Testis (tissue), 3 donors: ENCODE measurements around the gene SPATA13. TPM values are rescaled to one million over a fixed set of nuclear protein-coding genes. Genes with fewer than 3 reads are reported as not detected.

Experiments used
- DNase-seq: peaks from one replicate; pipeline ENCODE4 v3.0.0-alpha.2; 2019
- H3K27ac ChIP-seq, 2 donors: fragments of 200-600 bp; sonication (generic); one replicate each; pipeline ENCODE4 v1.5.1; 2019
- H3K27me3 ChIP-seq: fragments of 200-600 bp; sonication (generic); one replicate; pipeline ENCODE4 v1.5.1; 2019
- H3K36me3 ChIP-seq: fragments of 200-600 bp; sonication (generic); one replicate; pipeline ENCODE4 v1.5.1; 2017; ENCODE audit warnings: low read depth; ENCODE audit errors: missing control alignments
- H3K4me1 ChIP-seq: fragments of 200-600 bp; sonication (generic); one replicate; pipeline ENCODE4 v1.5.1; 2019
- H3K4me3 ChIP-seq, 2 donors: fragments of 200-600 bp; sonication (generic); one replicate each; pipeline ENCODE4 v1.5.1; 2017 to 2019
- H3K9me3 ChIP-seq: fragments of 200-600 bp; sonication (generic); one replicate; pipeline ENCODE4 v1.5.1; 2017
- CTCF ChIP-seq, 3 experiments: fragments of 450-650 bp in 2 of 3; fragments of 200-600 bp in 1 of 3; sonication (generic) in 1 of 3; IDR thresholded peaks; one replicate each; pipeline ENCODE4 v1.5.1; 2016 to 2019; ENCODE audit warnings: antibody characterized with exemption in 3 of 3, mild to moderate bottlenecking in 2 of 3, moderate library complexity in 1 of 3
- POLR2A ChIP-seq: fragments of 450-650 bp; IDR thresholded peaks from one replicate; pipeline ENCODE4 v1.6.1; 2017; ENCODE audit warnings: antibody characterized with exemption, mild to moderate bottlenecking, moderate library complexity
- WGBS, 2 donors: methylation state at CpG; one replicate each; pipeline ENCODE4 v1.1.5; 2018; 5-methylcytosine and 5-hydroxymethylcytosine counted together
- intact Hi-C: fragments of 100-400 bp; cut with DNase I; formaldehyde crosslinking; loops from one replicate; pipeline ENCODE4 v1.15.1; 2023; ENCODE audit warnings: low total_unique reads
- polyA plus RNA-seq: library from polyadenylated mRNA; stranded (reverse); fragments of 350-450 nt; fragmentation: Illumina TruSeq; extraction: RNeasy Lipid Tissue Mini Kit (QIAGEN cat#74804); gene quantifications from one replicate; pipeline ENCODE4 v1.2.3, GENCODE V29; 2014; ENCODE audit warnings: low read depth, low replicate concordance; ENCODE audit not compliant: insufficient read depth
- total RNA-seq, 2 donors: library from RNA; depleted of rRNA; stranded (reverse); fragments of >200 nt; gene quantifications; one replicate each; pipeline ENCODE4 v1.2.3, GENCODE V29; 2016

Gene SPATA13
- total and polyA plus RNA-seq, 3 donors from 2014 or later: 12.9 to 35.6 (median 30.6) TPM

- Histone ChIP-seq H3K36me3 (no peaks in the 10 kb centered on the region), H3K4me1 (no peaks in the 10 kb centered on the region), H3K9me3 (no peaks in the 10 kb centered on the region), H3K27ac (no peak overlapping the region), H3K27me3 (no peaks in the 10 kb centered on the region), H3K4me3 (no peak overlapping the region)
- no peak for DNase-seq
- TF ChIP-seq POLR2A (no peak), CTCF (IDR thresholded peaks at IDR 0.05) (no peak)
- 60 to 62% methylated on average over 7 of the region's 7 CpGs for WGBS, 2 donors
- intact Hi-C loops: no loop called here
Observed at GRCh38 chr13:24207841-24208667, 47.5 kb downstream of the SPATA13 start.

- no peak for DNase-seq
- H3K27me3 ChIP-seq: no peaks in the 10 kb centered on the region
- 77 to 86% methylated on average over 5 of the region's 5 CpGs for WGBS, 2 donors
- no peaks in the 10 kb centered on the region for H3K4me1 ChIP-seq
- H3K9me3 ChIP-seq: no peaks in the 10 kb centered on the region
- TF ChIP-seq CTCF (IDR thresholded peaks at IDR 0.05) (no peak), POLR2A (no peak)
- H3K27ac ChIP-seq: no peak overlapping the region
- H3K4me3 ChIP-seq: no peak overlapping the region
- no peaks in the 10 kb centered on the region for H3K36me3 ChIP-seq
- intact Hi-C loops: no loop called here
Observed at GRCh38 chr13:24209138-24209537, 48.6 kb downstream of the SPATA13 start.

GRCh38 chr13:24212254-24212653, 51.7 kb downstream of the SPATA13 start:
- intact Hi-C loops: loop anchor here (10.0 kb wide), 1 partner anchor 187 kb away; no protein-coding TSS in a partner anchor
- no peak for TF ChIP-seq CTCF (IDR thresholded peaks at IDR 0.05)
- TF ChIP-seq POLR2A: no peak
- Histone ChIP-seq H3K4me1 (no peaks in the 10 kb centered on the region), H3K4me3 (no peak overlapping the region), H3K36me3 (no peaks in the 10 kb centered on the region), H3K9me3 (no peaks in the 10 kb centered on the region), H3K27ac (no peak overlapping the region), H3K27me3 (no peaks in the 10 kb centered on the region)
- 91 to 95% methylated on average over 5 of the region's 5 CpGs for WGBS, 2 donors
- DNase-seq: no peak

GRCh38 chr13:24212674-24213073, 52.2 kb downstream of the SPATA13 start:
- intact Hi-C loops: loop anchor here (10.0 kb wide), 1 partner anchor 188 kb away; no protein-coding TSS in a partner anchor
- Histone ChIP-seq H3K27ac (no peak overlapping the region), H3K36me3 (no peaks in the 10 kb centered on the region), H3K27me3 (no peaks in the 10 kb centered on the region), H3K4me1 (no peaks in the 10 kb centered on the region), H3K9me3 (no peaks in the 10 kb centered on the region), H3K4me3 (no peak overlapping the region)
- DNase-seq: no peak
- TF ChIP-seq CTCF (IDR thresholded peaks at IDR 0.05): no peak
- no peak for TF ChIP-seq POLR2A
- 77 to 85% methylated on average over 7 of the region's 7 CpGs for WGBS, 2 donors

- H3K4me3 ChIP-seq: no peak overlapping the region
- H3K4me1 ChIP-seq: no peaks in the 10 kb centered on the region
- H3K9me3 ChIP-seq: no peaks in the 10 kb centered on the region
- intact Hi-C loops: loop anchor here (10.0 kb wide), 1 partner anchor 189 kb away; no protein-coding TSS in a partner anchor
- no peak overlapping the region for H3K27ac ChIP-seq
- no peak for DNase-seq
- TF ChIP-seq CTCF (IDR thresholded peaks at IDR 0.05): no peak
- TF ChIP-seq POLR2A: no peak
- H3K36me3 ChIP-seq: no peaks in the 10 kb centered on the region
- no peaks in the 10 kb centered on the region for H3K27me3 ChIP-seq
- WGBS, 2 donors: 72 to 91% methylated on average over 3 of the region's 3 CpGs
Observed at GRCh38 chr13:24213932-24214331, 53.4 kb downstream of the SPATA13 start.
